HUES6 (cell line): ENCODE data around the gene GNG12.

ENCODE experiments used
- H3K27ac ChIP-seq: 2 replicates; pipeline ENCODE4 v1.7.0; 2013; ENCODE audit warnings: low read depth, mild to moderate bottlenecking, low read length, inconsistent platforms
- H3K27me3 ChIP-seq: 2 replicates; pipeline ENCODE4 v1.6.1; 2013; ENCODE audit warnings: low read length; ENCODE audit not compliant: control insufficient read depth, insufficient read depth
- H3K36me3 ChIP-seq: 2 replicates; pipeline ENCODE4 v1.6.1; 2013; ENCODE audit warnings: low read length; ENCODE audit not compliant: control insufficient read depth, insufficient read depth
- H3K4me1 ChIP-seq: 2 replicates; pipeline ENCODE4 v1.6.1; 2013; ENCODE audit warnings: low read length; ENCODE audit not compliant: control insufficient read depth, insufficient read depth
- H3K4me3 ChIP-seq: 2 replicates; pipeline ENCODE4 v1.5.1; 2013; ENCODE audit warnings: low read depth, low read length
- H3K9ac ChIP-seq: one replicate; pipeline ENCODE4 v1.6.1; 2013; ENCODE audit warnings: mild to moderate bottlenecking, low read length
- H3K9me3 ChIP-seq: 2 replicates; pipeline ENCODE4 v1.6.1; 2013; ENCODE audit warnings: low read depth, low read length; ENCODE audit not compliant: control insufficient read depth, insufficient read depth

The GNG12 gene

GRCh38 chr1:67814121-67814772 is 19.0 kb downstream of the GNG12 start:
- H3K4me3 ChIP-seq: no peak overlapping the region
- no peaks in the 10 kb centered on the region for H3K36me3 ChIP-seq
- H3K4me1 ChIP-seq: peaks cover 6% of the 10 kb centered on the region
- 0 out of 2 replicates have a peak, but pooled peaks cover 2% of the 10 kb centered on the region for H3K9me3 ChIP-seq
- H3K9ac ChIP-seq: no peak overlapping the region
- no peak overlapping the region for H3K27ac ChIP-seq
- H3K27me3 ChIP-seq: no peaks in the 10 kb centered on the region

- Histone ChIP-seq H3K9ac (no peak overlapping the region), H3K9me3 (0 out of 2 replicates have a peak, but pooled peaks cover 2% of the 10 kb centered on the region), H3K4me1 (no peaks in the 10 kb centered on the region; the same call in 1 of the 2 replicates), H3K36me3 (no peaks in the 10 kb centered on the region), H3K27me3 (no peaks in the 10 kb centered on the region), H3K27ac (no peak overlapping the region), H3K4me3 (no peak overlapping the region)
These were observed 21.0 kb downstream of the GNG12 start for GRCh38 chr1:67812226-67812625.

GRCh38 chr1:67811781-67812180 is 21.5 kb downstream of the GNG12 start:
- no peaks in the 10 kb centered on the region; the same call in 1 of the 2 replicates for H3K4me1 ChIP-seq
- H3K9me3 ChIP-seq: no peaks in the 10 kb centered on the region
- no peak overlapping the region for H3K4me3 ChIP-seq
- no peaks in the 10 kb centered on the region for H3K27me3 ChIP-seq
- H3K36me3 ChIP-seq: no peaks in the 10 kb centered on the region
- no peak overlapping the region for H3K9ac ChIP-seq
- H3K27ac ChIP-seq: no peak overlapping the region

GRCh38 chr1:67809887-67810286 is 23.4 kb downstream of the GNG12 start:
- no peaks in the 10 kb centered on the region for H3K9me3 ChIP-seq
- H3K4me3 ChIP-seq: no peak overlapping the region
- H3K27me3 ChIP-seq: no peaks in the 10 kb centered on the region
- H3K9ac ChIP-seq: no peak overlapping the region
- no peaks in the 10 kb centered on the region for H3K4me1 ChIP-seq
- H3K27ac ChIP-seq: no peak overlapping the region
- no peaks in the 10 kb centered on the region for H3K36me3 ChIP-seq

GRCh38 chr1:67807282-67807681 is 26.0 kb downstream of the GNG12 start:
- Histone ChIP-seq H3K27ac (no peak overlapping the region), H3K4me3 (no peak overlapping the region), H3K9me3 (no peaks in the 10 kb centered on the region)

GRCh38 chr1:67804710-67805109 is 28.6 kb downstream of the GNG12 start:
- Histone ChIP-seq H3K9ac (no peak overlapping the region), H3K27ac (no peak overlapping the region), H3K27me3 (no peaks in the 10 kb centered on the region), H3K36me3 (no peaks in the 10 kb centered on the region), H3K4me1 (peaks cover 11% of the 10 kb centered on the region; the same call in 1 of the 2 replicates), H3K9me3 (no peaks in the 10 kb centered on the region), H3K4me3 (no peak overlapping the region)

More at GRCh38 chr1:67807282-67807681, 26.0 kb downstream of the GNG12 start:
- no peak overlapping the region for H3K9ac ChIP-seq
- H3K27me3 ChIP-seq: no peaks in the 10 kb centered on the region
- peaks cover 11% of the 10 kb centered on the region; the same call in 1 of the 2 replicates for H3K4me1 ChIP-seq
- H3K36me3 ChIP-seq: no peaks in the 10 kb centered on the region

- no peaks in the 10 kb centered on the region for H3K36me3 ChIP-seq
- H3K9ac ChIP-seq: no peak overlapping the region
- no peak overlapping the region for H3K27ac ChIP-seq
- no peaks in the 10 kb centered on the region for H3K27me3 ChIP-seq
- H3K4me1 ChIP-seq: peaks cover 11% of the 10 kb centered on the region; the same call in 1 of the 2 replicates
- H3K9me3 ChIP-seq: no peaks in the 10 kb centered on the region
- H3K4me3 ChIP-seq: no peak overlapping the region
These were observed 29.6 kb downstream of the GNG12 start for GRCh38 chr1:67803380-67804279.

GRCh38 chr1:67802565-67802964 is 30.7 kb downstream of the GNG12 start:
- H3K9ac ChIP-seq: no peak overlapping the region
- H3K4me1 ChIP-seq: peaks cover 11% of the 10 kb centered on the region; the same call in 1 of the 2 replicates
- peaks cover 2% of the 10 kb centered on the region; the same call in 1 of the 2 replicates for H3K9me3 ChIP-seq
- H3K36me3 ChIP-seq: no peaks in the 10 kb centered on the region
- no peaks in the 10 kb centered on the region for H3K27me3 ChIP-seq
- no peak overlapping the region for H3K4me3 ChIP-seq
- H3K27ac ChIP-seq: no peak overlapping the region

- Histone ChIP-seq H3K9ac (no peak overlapping the region), H3K27me3 (no peaks in the 10 kb centered on the region), H3K4me3 (no peak overlapping the region), H3K4me1 (peaks cover 11% of the 10 kb centered on the region; the same call in 1 of the 2 replicates), H3K27ac (no peak overlapping the region), H3K9me3 (peaks cover 2% of the 10 kb centered on the region; the same call in 1 of the 2 replicates), H3K36me3 (no peaks in the 10 kb centered on the region)
These were observed 31.4 kb downstream of the GNG12 start for GRCh38 chr1:67801903-67802302.

GRCh38 chr1:67795179-67795912 is 37.9 kb downstream of the GNG12 start:
- Histone ChIP-seq H3K36me3 (no peaks in the 10 kb centered on the region), H3K9ac (no peak overlapping the region), H3K27me3 (no peaks in the 10 kb centered on the region), H3K9me3 (peaks cover 2% of the 10 kb centered on the region), H3K4me3 (no peak overlapping the region), H3K4me1 (peaks cover 29% of the 10 kb centered on the region), H3K27ac (no peak overlapping the region)
